Coronary artery (tissue), 2 donors: ENCODE measurements around the gene AREL1.

Experiments
- DNase-seq: peaks from one replicate; pipeline ENCODE4 v3.0.0-alpha.2; 2017; ENCODE audit warnings: low spot score
- H3K27ac ChIP-seq, 2 donors: fragments of 200-600 bp; sonication (generic); one replicate each; pipeline ENCODE4 v1.5.1; 2016 to 2019
- H3K4me3 ChIP-seq: fragments of 200-600 bp; sonication (generic); 2 replicates; pipeline ENCODE4 v1.5.1; 2016; ENCODE audit warnings: mild to moderate bottlenecking, moderate library complexity
- CTCF ChIP-seq: fragments of 200-600 bp; sonication (generic); IDR thresholded peaks from one replicate; pipeline ENCODE4 v1.5.1; 2019; ENCODE audit warnings: antibody characterized with exemption

Gene AREL1

GRCh38 chr14:74614508-74615495 is 98.1 kb downstream of the AREL1 start:
- DNase-seq, result no peak
- H3K27ac ChIP-seq, result peak overlapping the region in 1 of 2 donors; percentile 90
- no peak for TF ChIP-seq CTCF

GRCh38 chr14:74613211-74613914 is 99.5 kb downstream of the AREL1 start:
- no peak for TF ChIP-seq CTCF
- DNase-seq, result no peak
- Histone ChIP-seq H3K27ac (peak overlapping the region in 1 of 2 donors; percentile 58), H3K4me3 (no peak overlapping the region)

More at GRCh38 chr14:74614508-74615495, 98.1 kb downstream of the AREL1 start:
- H3K4me3 ChIP-seq, result no peak overlapping the region

GRCh38 chr14:74612350-74613021 is 100.4 kb downstream of the AREL1 start:
- TF ChIP-seq CTCF, result no peak
- Histone ChIP-seq H3K27ac (peak overlapping the region; percentile 44 to 85), H3K4me3 (peak overlapping the region; percentile 83)
- no peak for DNase-seq

- DNase-seq, result no peak
- TF ChIP-seq CTCF, result no peak
- H3K4me3 ChIP-seq, result peak within 1 kb of the TSS; percentile 83
- H3K27ac ChIP-seq, result peak within 1 kb of the TSS; percentile 44 to 85
These were observed 101.1 kb downstream of the AREL1 start, which contains the start of gene LTBP2 for GRCh38 chr14:74611650-74612349. TSS of gene LTBP2 (minus strand) at chr14:74612237. CDS start at chr14:74611944, 293 bp downstream.
